Tibial nerve (tissue), 4 donors: Measurements from ENCODE around the gene ATP11A. TPM values are rescaled to one million over a fixed set of nuclear protein-coding genes. Genes with fewer than 3 reads are reported as not detected.
"Not testable (repeated sequence)": the region's sequence is repeated elsewhere in the genome, so short reads cannot be mapped to it uniquely, and the experiment has no call there.

Experiments used
- DNase-seq, 2 donors: peaks; one replicate each; pipeline ENCODE4 v3.0.0-alpha.2; 2019; ENCODE audit warnings: low spot score in 2 of 2
- H3K27ac ChIP-seq, 4 donors: fragments of 200-600 bp; sonication (generic) in 3 of 4; one replicate each; pipeline ENCODE4 v1.5.1; 2017 to 2019; ENCODE audit warnings: mild to moderate bottlenecking in 1 of 4
- H3K27me3 ChIP-seq, 2 donors: fragments of 200-600 bp; sonication (generic) in 1 of 2; one replicate each; pipeline versions ENCODE4 v1.5.1 to v1.6.0; 2017 to 2019
- H3K36me3 ChIP-seq, 3 donors: fragments of 200-600 bp; sonication (generic); one replicate each; pipeline ENCODE4 v1.5.1; 2018 to 2019
- H3K4me1 ChIP-seq, 4 donors: fragments of 200-600 bp; sonication (generic) in 3 of 4; one replicate each; pipeline ENCODE4 v1.5.1; 2017 to 2019
- H3K4me3 ChIP-seq, 4 donors: fragments of 200-600 bp; sonication (generic) in 3 of 4; one replicate each; pipeline ENCODE4 v1.5.1; 2017 to 2019; ENCODE audit warnings: mild to moderate bottlenecking in 1 of 4, moderate library complexity in 1 of 4
- H3K9me3 ChIP-seq, 4 donors: fragments of 200-600 bp; sonication (generic) in 3 of 4; one replicate each; pipeline ENCODE4 v1.5.1; 2017 to 2019
- EP300 ChIP-seq, 2 donors: sonication (generic); formaldehyde crosslinking; IDR thresholded peaks; one replicate each; pipeline ENCODE4 v1.6.1; 2017; ENCODE audit warnings: antibody characterized with exemption in 2 of 2, mild to moderate bottlenecking in 1 of 2
- POLR2A ChIP-seq, 2 donors: fragments of 450-650 bp; IDR thresholded peaks; one replicate each; pipeline ENCODE4 v1.6.1; 2017; ENCODE audit warnings: antibody characterized with exemption in 2 of 2, mild to moderate bottlenecking in 2 of 2, moderate library complexity in 2 of 2
- WGBS, 2 donors: methylation state at CpG; one replicate each; pipeline ENCODE4 v1.1.5; 2018; 5-methylcytosine and 5-hydroxymethylcytosine counted together
- total RNA-seq, 4 donors: library from RNA; depleted of rRNA; stranded (reverse); fragments of >200 nt; gene quantifications; one replicate each; pipeline ENCODE4 v1.1.0, GENCODE V29; 2016
- TF ChIP-seq, protein P1 (sequence below), 5 experiments: fragments of 200-600 bp in 3 of 5; fragments of 450-650 bp in 2 of 5; sonication (generic) in 3 of 5; IDR thresholded peaks; one replicate each; pipeline ENCODE4 v1.5.1; 2016 to 2019; ENCODE audit warnings: antibody characterized with exemption in 5 of 5, mild to moderate bottlenecking in 3 of 5, moderate library complexity in 2 of 5

The ATP11A gene
- total RNA-seq, 4 donors from 2014 or later: 24.7 to 61.5 (median 35.0) TPM

- Histone ChIP-seq H3K36me3 (peaks cover 0 to 12% (median 0%) of the 10 kb centered on the region in 3 donors), H3K9me3 (no peaks in the 10 kb centered on the region), H3K4me1 (no peaks in the 10 kb centered on the region), H3K27me3 (no peaks in the 10 kb centered on the region), H3K27ac (no peak overlapping the region), H3K4me3 (no peak overlapping the region)
- TF ChIP-seq POLR2A (IDR thresholded peaks at IDR 0.05) (no peak), EP300 (IDR thresholded peaks at IDR 0.05) (no peak)
- TF ChIP-seq, protein P1, sequence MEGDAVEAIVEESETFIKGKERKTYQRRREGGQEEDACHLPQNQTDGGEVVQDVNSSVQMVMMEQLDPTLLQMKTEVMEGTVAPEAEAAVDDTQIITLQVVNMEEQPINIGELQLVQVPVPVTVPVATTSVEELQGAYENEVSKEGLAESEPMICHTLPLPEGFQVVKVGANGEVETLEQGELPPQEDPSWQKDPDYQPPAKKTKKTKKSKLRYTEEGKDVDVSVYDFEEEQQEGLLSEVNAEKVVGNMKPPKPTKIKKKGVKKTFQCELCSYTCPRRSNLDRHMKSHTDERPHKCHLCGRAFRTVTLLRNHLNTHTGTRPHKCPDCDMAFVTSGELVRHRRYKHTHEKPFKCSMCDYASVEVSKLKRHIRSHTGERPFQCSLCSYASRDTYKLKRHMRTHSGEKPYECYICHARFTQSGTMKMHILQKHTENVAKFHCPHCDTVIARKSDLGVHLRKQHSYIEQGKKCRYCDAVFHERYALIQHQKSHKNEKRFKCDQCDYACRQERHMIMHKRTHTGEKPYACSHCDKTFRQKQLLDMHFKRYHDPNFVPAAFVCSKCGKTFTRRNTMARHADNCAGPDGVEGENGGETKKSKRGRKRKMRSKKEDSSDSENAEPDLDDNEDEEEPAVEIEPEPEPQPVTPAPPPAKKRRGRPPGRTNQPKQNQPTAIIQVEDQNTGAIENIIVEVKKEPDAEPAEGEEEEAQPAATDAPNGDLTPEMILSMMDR (IDR thresholded peaks at IDR 0.05): no peak
- no peak for DNase-seq
- 92 to 93% methylated on average over 24 to 26 of the region's 26 CpGs for WGBS, 2 donors
Measured at GRCh38 chr13:112793545-112794445, 104.0 kb downstream of the ATP11A start.

DNA sequence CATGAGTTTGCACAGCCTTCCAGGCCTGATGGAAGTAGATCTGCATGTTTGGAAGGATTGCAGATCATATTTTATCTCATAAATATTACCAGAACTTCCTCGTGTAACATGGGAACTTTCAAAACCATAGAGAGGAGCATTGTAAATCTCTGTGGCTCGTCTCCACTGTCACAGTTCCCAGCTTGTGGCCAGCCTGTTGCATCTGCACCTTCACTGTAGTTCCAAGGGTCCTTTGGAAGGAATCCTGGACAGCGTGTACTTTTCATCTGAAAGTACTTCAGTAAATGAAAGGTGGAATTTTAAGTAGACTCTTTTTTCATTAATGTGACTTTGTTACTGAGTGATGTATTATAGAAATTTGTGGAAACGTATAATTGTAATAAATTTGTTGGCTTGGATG, 105.4 kb downstream of the ATP11A start:
- H3K27ac ChIP-seq: no peak overlapping the region
- no peak overlapping the region for H3K4me3 ChIP-seq
- WGBS, 2 donors: 86% methylated on average over 4 of the region's 4 CpGs
- no peak for DNase-seq
- H3K36me3 ChIP-seq: peaks cover 0 to 3% (median 0%) of the 10 kb centered on the region in 3 donors
- H3K4me1 ChIP-seq: no peaks in the 10 kb centered on the region
- H3K9me3 ChIP-seq: no peaks in the 10 kb centered on the region
- no peaks in the 10 kb centered on the region for H3K27me3 ChIP-seq
- TF ChIP-seq EP300 (IDR thresholded peaks at IDR 0.05) (no peak), POLR2A (IDR thresholded peaks at IDR 0.05) (no peak)

- no peak overlapping the region for H3K27ac ChIP-seq
- 96 to 97% methylated on average over 9 of the region's 9 CpGs for WGBS, 2 donors
- H3K9me3 ChIP-seq: no peaks in the 10 kb centered on the region
- H3K36me3 ChIP-seq: peaks cover 0 to 3% (median 0%) of the 10 kb centered on the region in 3 donors
- no peak for DNase-seq
- TF ChIP-seq POLR2A (IDR thresholded peaks at IDR 0.05) (no peak), EP300 (IDR thresholded peaks at IDR 0.05) (no peak)
- TF ChIP-seq, protein P1 (IDR thresholded peaks at IDR 0.05): no peak
- no peaks in the 10 kb centered on the region for H3K4me1 ChIP-seq
- no peaks in the 10 kb centered on the region for H3K27me3 ChIP-seq
- no peak overlapping the region for H3K4me3 ChIP-seq
Measured at GRCh38 chr13:112796190-112796915, 106.5 kb downstream of the ATP11A start.

DNA sequence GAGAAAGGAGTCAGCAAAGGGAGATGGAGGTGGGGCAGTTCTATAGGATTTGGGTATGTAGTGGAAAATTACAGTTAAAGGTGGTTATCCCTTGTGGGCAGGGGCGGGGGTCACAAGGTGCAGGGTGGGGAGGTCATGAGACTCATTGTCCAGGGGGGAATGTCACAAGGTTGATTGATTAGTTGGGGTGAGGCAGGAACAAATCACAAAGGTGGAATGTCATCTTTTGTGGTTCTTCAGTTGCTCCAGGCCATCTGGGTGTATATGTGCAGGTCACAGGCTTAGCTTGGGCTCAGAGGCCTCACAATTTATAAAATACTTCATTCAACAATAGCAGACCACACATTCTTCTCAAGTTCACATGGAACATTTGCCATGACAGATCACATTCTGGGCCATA, 109.6 kb downstream of the ATP11A start:
- no peak for DNase-seq
- Histone ChIP-seq H3K4me1 (no peaks in the 10 kb centered on the region), H3K36me3 (no peaks in the 10 kb centered on the region), H3K4me3 (no peak overlapping the region), H3K27me3 (no peaks in the 10 kb centered on the region), H3K27ac (no peak overlapping the region), H3K9me3 (no peaks in the 10 kb centered on the region)
- TF ChIP-seq, protein P1 (IDR thresholded peaks at IDR 0.05): no peak
- TF ChIP-seq POLR2A (IDR thresholded peaks at IDR 0.05): no peak
- no peak for TF ChIP-seq EP300 (IDR thresholded peaks at IDR 0.05)
- 96 to 100% methylated on average over 1 of the region's 1 CpG for WGBS, 2 donors

DNA sequence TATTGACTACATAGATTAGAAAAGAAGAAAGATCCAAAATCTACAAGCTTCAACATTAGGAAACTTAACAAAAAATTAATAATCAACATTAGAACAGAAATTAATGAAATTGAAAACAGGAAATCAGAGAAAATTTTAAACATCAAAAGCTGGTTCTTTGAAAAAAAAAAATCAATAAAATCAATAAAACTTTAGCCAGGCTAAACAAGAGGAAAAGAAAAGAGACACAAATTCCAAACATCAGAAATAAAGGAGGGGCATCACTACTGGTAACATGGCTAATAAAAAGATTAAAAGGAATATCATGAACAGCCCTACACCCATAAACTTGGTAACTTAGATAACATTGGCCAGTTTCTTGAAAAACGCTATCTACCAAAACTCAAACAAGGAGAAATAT, 110.2 kb downstream of the ATP11A start:
- Histone ChIP-seq H3K9me3 (no peaks in the 10 kb centered on the region), H3K27ac (no peak overlapping the region), H3K36me3 (no peaks in the 10 kb centered on the region), H3K27me3 (no peaks in the 10 kb centered on the region), H3K4me1 (no peaks in the 10 kb centered on the region), H3K4me3 (no peak overlapping the region)
- TF ChIP-seq, protein P1 (IDR thresholded peaks at IDR 0.05): no peak
- WGBS, 2 donors: 94 to 98% methylated on average over 1 of the region's 1 CpG
- no peak for DNase-seq

DNA sequence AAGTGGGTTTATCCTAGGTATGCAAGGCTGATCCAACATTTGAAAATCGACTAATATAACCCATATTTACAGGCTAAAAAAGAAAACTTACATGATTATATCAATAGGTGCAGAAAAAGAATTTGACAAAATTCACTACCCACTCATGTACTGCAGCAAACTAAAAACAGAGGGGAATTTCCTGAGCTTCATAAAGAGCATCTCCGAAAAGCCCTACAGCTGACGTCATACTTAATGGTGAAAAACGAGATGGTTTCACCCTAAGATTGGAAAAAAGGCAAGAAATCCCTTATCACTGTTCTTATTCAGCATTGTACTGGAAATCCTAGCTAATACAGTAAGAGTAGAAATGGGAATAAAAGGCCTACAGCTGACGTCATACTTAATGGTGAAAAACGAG, 111.0 kb downstream of the ATP11A start:
- H3K9me3 ChIP-seq, H3K36me3 ChIP-seq, H3K4me3 ChIP-seq, H3K27ac ChIP-seq, DNase-seq, H3K27me3 ChIP-seq, H3K4me1 ChIP-seq: not testable (repeated sequence)
- WGBS, 2 donors: 89 to 90% methylated on average over 6 of the region's 6 CpGs
